HG03066 (cell line): ENCODE results near the gene CCT8.
"Not testable (repeated sequence)": the region's sequence is repeated elsewhere in the genome, so short reads cannot be mapped to it uniquely, and the experiment has no call there.

Experiments
- ATAC-seq: cut with Tn5 transposase; IDR thresholded peaks from one replicate; pipeline ENCODE4 v1.9.1; 2021; ENCODE audit warnings: low read depth; ENCODE audit not compliant: unreplicated experiment

Gene CCT8

DNA sequence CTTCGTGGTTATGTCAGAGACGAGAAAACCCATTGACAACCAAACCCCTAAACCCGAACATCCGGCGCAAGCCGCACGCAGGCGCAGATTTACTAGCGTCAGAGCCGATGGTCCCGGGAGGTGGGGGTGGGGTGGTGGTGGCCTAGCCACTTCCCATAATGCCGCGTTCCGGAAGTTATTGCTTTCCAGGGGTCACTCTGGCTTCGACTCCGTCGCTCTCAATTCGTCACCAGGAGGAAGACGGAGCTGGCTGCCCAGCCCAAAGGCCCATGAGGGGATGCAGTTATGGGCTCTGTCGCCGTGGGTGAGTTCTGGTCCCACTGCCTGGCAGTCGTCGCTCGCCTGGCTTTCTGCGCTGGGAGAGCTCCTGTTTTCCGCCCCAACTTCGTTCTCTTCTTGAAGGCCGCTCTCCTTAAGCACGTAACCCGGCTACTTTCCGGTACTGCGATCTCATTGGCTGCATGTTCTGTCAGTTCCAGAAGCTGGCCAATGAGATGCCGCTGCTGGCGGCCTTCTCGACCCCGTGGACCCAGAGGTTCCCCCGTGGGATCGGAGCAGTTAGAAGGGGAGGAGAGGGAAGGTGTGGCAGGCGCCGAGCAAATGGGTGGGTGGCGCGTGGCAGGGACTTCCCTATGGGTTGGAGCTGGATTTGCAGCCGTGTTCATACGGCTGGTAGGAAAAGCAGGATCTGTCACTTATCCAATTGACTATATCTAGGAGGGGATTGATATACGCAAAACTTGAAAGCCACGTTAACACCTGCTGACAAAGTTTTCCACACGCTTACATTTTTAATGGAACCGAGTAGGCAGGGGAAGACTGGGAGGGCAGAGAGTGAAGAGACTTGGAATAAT is 48.7 kb downstream of the CCT8 start, which contains the start of gene USP16:
USP16 (plus strand) TSS at position 195 of the 854 bp plus-strand sequence. CDS start 3,246 bp downstream, outside the sequence.
- ATAC-seq = peak; percentile 96

DNA sequence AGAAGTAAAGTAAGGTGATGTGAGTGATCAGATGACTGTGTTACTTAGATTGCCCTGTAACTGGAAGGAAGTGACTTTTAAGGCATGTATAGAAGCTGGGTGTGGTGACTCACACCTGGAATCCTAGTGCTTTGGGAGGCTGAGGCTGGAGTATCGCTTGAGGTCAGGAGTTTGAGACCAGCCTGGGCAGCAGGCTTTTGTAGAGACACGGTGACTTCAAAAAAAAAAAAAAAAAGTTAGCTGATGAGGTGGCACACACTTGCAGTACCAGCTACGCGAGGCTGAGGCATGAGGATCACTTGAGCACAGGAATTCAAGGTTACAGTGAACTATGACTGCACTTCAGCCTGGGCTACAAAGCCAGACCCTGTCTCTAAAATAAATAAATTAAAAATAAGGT is 51.3 kb downstream of the CCT8 start:
- no peak for ATAC-seq

DNA sequence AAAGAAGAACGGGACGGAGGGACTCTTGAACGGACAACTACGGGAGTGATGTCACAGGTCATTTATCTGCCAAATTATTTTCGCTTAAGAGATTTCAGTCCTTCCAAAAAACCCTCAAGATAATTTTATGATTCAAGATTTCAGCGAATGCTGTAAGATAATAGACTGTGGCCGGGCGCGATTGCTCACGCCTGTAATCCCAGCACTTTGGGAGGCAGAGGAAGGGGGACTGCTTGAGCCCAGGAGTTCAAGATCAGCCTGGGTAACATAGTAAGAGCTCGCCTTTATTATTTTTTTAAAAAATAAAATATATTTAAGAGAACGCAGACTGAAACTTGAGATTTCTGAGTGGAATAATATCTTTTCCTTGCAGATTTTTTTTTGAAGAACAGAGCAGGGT is 54.9 kb downstream of the CCT8 start:
- peak; percentile 11 for ATAC-seq

DNA sequence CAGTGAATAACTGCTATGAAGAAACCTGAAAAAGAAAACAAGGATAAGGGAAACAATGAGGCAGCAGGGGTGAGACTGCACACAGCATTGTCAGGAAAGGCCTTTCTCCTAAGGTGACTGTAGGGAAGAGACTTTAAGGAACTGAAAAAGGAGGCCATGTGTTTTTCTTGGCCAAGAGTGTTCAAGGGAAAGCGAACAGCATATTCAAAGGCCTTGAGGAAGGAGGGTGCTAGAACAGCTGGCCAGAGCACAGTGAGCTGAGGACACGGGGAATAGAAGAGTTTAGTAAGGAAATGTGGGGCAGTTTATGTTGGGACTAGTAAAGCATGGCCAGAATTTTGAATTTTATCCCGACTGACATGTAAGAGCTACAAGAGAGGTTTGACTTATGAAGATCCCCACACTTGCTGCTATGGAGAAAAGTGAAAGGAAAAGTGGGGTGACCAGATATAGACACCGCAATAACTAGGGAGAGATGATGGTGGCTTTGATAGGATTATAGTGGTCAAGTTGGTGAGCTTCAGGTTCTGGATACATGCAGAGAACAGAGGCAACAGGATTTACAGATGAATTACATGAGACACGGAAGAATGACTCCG is 55.7 kb downstream of the CCT8 start:
- no peak for ATAC-seq

DNA sequence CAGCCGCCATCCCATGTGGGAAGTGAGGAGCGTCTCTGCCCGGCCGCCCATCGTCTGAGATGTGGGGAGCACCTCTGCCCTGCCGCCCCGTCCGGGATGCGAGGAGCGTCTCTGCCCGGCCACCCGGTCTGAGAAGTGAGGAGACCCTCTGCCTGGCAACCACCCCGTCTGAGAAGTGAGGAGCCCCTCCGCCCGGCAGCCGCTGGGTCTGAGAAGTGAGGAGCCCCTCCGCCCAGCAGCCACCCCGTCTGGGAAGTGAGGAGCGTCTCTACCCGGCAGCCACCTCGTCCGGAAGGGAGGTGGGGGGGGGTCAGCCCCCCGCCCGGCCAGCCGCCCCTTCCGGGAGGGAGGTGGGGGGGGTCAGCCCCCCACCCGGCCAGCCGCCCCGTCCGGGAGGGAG is 62.2 kb downstream of the CCT8 start:
- not testable (repeated sequence) for ATAC-seq

DNA sequence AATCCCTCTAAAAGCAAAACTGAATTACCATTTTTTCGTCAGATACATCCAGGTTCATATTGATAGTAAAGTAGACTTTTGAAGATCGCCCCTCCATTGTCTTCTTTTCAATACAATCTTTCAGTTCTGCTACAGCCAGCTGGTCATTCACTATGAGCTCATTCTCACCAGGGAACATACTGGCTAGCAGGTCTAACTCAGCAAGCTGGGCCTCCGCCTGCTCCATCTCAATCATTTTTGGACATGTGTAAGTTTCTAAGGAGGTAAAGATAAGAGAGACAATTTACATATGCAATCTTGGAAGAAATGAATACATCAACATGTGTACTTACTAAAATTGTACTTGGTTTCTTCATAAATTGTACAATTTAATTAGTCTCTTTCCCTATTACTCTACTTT is 65.1 kb downstream of the CCT8 start:
- no peak for ATAC-seq

DNA sequence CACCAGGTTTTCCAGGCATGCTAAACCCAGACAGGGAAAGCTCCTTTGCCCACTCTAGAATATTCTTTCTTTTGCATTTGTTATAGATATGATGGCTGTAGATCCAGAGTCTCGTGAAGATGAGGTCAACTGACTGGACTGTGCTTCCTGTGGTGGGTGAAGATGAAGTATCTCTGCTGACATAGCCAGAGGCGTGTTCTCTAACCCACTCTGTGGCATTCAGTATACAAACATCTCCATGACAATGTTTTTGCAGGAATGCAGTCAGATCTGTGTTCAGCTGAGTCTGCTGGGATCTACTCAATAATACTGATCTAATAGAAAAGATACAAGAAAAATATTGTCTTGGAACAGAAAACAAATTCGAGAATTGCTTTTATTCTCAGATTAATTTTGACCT is 65.6 kb downstream of the CCT8 start:
- no peak for ATAC-seq

DNA sequence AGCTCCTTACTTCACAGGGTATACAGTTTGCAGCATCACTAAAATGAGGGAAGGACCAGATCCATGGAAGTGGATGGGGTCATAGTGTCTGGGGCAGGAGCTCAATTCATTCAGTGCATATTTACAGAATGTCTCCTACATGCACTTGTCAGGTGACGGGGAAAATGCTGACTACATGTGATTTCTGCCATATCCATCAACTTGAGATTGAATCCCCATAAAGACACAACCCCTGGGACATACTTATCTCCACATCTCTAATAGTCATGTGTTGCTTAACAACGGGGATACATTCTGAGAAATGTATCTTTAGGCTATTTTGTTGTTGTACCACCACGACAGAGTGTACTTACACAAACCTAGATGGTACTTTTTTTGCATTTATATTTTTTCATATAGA is 66.3 kb downstream of the CCT8 start:
- ATAC-seq = no peak
